ENCODE results near the gene ATP5PD.
A peak's percentile ranks its signal among the peaks of the same experiment; 100 is the strongest.

ATP5PD gene

DNA sequence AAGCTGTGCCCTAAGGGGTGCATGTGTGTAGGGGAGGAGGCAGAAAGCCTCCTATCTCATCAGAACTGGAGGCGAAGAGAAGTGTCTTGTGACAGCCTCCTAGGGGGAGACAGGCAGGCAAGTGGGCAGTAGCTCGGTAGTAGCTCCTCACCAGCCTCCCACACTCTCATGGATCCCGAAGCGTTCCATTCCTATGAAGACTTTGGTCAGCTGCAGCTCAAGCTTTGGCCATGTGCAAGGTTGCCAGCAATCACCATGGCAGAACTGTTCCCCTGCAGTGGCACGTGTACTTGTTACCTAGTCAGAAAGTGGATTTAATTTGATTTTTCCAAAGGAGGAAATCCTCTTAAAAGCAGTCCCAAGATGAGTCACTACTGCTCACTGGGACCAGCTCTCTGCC, 27.6 kb downstream of the ATP5PD start:
- no peak overlapping the region for H3K9ac ChIP-seq (ENCODE audit: low read length)
- H3K9me3 ChIP-seq (replicated peaks; ENCODE audit: insufficient read depth, low read length) = no peaks in the 10 kb centered on the region
- H3K4me3 ChIP-seq (ENCODE audit: low read length) = no peak overlapping the region
- no peak overlapping the region for H2AFZ ChIP-seq (ENCODE audit: low read length)
- H3K27ac ChIP-seq (ENCODE audit: low read length) = no peak overlapping the region
- no peaks in the 10 kb centered on the region for H4K20me1 ChIP-seq (ENCODE audit: insufficient read depth, low read length)
- H3K4me1 ChIP-seq (ENCODE audit: low read length) = no peaks in the 10 kb centered on the region
- TF ChIP-seq, protein P1, sequence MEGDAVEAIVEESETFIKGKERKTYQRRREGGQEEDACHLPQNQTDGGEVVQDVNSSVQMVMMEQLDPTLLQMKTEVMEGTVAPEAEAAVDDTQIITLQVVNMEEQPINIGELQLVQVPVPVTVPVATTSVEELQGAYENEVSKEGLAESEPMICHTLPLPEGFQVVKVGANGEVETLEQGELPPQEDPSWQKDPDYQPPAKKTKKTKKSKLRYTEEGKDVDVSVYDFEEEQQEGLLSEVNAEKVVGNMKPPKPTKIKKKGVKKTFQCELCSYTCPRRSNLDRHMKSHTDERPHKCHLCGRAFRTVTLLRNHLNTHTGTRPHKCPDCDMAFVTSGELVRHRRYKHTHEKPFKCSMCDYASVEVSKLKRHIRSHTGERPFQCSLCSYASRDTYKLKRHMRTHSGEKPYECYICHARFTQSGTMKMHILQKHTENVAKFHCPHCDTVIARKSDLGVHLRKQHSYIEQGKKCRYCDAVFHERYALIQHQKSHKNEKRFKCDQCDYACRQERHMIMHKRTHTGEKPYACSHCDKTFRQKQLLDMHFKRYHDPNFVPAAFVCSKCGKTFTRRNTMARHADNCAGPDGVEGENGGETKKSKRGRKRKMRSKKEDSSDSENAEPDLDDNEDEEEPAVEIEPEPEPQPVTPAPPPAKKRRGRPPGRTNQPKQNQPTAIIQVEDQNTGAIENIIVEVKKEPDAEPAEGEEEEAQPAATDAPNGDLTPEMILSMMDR (IDR thresholded peaks at IDR 0.05; ENCODE audit: low read length) = no peak
- TF ChIP-seq EZH2phosphoT487 (IDR thresholded peaks at IDR 0.05; ENCODE audit: low read length) = no peak
- TF ChIP-seq EZH2 (optimal IDR thresholded peaks at IDR 0.05; ENCODE audit: low read depth, low read length) = no peak
- H3F3A ChIP-seq (ENCODE audit: insufficient read depth, low read length) = no peaks in the 10 kb centered on the region
- no peak overlapping the region for H3K4me2 ChIP-seq (ENCODE audit: low read depth, low read length)
- H3K27me3 ChIP-seq (replicated peaks; ENCODE audit: insufficient read depth, low read length) = no peaks in the 10 kb centered on the region
- H3K79me2 ChIP-seq (ENCODE audit: low read length) = peaks cover 14% of the 10 kb centered on the region
- no peaks in the 10 kb centered on the region for H3K9me2 ChIP-seq (replicated peaks; ENCODE audit: insufficient read depth, low read length)
- DNase-seq = no peak
- H3K36me3 ChIP-seq (replicated peaks; ENCODE audit: insufficient read depth, low read length) = peaks cover 6% of the 10 kb centered on the region

DNA sequence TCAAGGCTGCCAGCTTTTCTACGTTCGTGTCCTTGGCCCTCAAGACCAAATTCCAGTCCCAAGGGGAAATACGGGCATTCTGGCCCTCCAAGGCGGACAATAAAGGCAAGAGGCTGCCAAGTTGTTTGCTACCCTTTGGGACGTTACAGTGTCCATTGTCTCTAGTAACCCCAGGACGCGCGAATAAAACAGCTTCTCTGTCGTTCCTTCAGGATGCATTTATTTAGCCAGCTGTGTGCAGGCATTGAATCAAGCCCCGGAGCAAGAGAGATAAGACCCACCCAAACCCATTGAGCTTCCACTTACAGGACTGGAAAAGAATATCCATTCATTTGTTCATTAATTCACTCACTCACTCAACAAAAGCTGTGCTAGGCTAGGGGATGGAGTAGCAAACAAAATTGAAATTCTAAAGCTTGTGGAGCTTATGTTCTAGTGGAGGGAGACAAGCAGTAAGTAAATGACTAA, 33.6 kb downstream of the ATP5PD start:
- peaks cover 29% of the 10 kb centered on the region for H3K79me2 ChIP-seq (ENCODE audit: low read length)
- H3K27ac ChIP-seq (ENCODE audit: low read length) = no peak overlapping the region; the same call in 1 of the 2 replicates
- no peak for DNase-seq
- peaks cover 14% of the 10 kb centered on the region for H3K27me3 ChIP-seq (replicated peaks; ENCODE audit: insufficient read depth, low read length)
- H2AFZ ChIP-seq (ENCODE audit: low read length) = peak overlapping the region; percentile 71
- no peak for TF ChIP-seq EZH2phosphoT487 (IDR thresholded peaks at IDR 0.05; ENCODE audit: low read length)
- TF ChIP-seq, protein P1 (IDR thresholded peaks at IDR 0.05; ENCODE audit: low read length) = no peak
- no peak for TF ChIP-seq EZH2 (optimal IDR thresholded peaks at IDR 0.05; ENCODE audit: low read depth, low read length)
- H4K20me1 ChIP-seq (ENCODE audit: insufficient read depth, low read length) = no peaks in the 10 kb centered on the region
- peaks cover 8% of the 10 kb centered on the region for H3K4me1 ChIP-seq (ENCODE audit: low read length)
- peak overlapping the region; percentile 93 for H3K4me3 ChIP-seq (ENCODE audit: low read length)
- H3K9me3 ChIP-seq (replicated peaks; ENCODE audit: insufficient read depth, low read length) = no peaks in the 10 kb centered on the region
- H3K4me2 ChIP-seq (ENCODE audit: low read depth, low read length) = peak overlapping the region; percentile 91
- H3F3A ChIP-seq (ENCODE audit: insufficient read depth, low read length) = no peaks in the 10 kb centered on the region
- no peaks in the 10 kb centered on the region for H3K9me2 ChIP-seq (replicated peaks; ENCODE audit: insufficient read depth, low read length)
- H3K9ac ChIP-seq (ENCODE audit: low read length) = peak overlapping the region; percentile 79
- no peaks in the 10 kb centered on the region for H3K36me3 ChIP-seq (replicated peaks; ENCODE audit: insufficient read depth, low read length)

DNA sequence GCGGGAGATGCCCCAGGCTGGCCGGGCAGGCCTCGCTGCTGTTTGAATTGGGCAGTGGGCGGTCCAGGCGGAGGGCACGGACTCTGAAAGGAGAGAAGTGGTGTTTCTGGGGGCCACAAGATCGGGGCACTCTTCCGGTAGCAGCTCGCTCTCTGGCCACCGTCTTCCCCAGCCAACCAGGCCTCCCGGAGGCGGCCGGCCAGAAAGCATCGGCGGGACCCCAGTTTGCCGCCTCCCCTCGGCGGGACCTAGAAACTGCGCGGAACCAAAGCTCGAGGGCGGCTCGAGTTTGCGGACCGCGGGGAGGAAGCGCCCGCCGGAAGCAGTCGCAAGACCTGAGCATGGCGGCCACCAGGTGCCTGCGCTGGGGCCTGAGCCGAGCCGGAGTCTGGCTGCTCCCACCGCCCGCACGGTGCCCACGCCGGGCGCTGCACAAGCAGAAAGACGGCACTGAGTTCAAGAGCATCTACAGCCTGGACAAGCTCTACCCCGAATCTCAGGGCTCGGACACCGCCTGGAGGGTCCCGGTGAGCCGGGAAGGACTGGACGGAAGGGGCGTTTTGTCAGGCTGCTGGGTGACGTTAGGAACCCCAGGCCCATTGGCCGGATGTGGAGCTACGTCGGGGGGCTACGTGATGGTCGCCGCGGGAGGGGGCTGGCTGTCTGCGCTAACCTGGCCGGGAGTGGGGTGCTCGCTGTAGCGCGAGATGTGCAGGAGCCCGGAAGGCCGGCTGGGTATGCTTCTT, 34.2 kb downstream of the ATP5PD start, which contains the start of gene MRPL58:
Gene MRPL58, plus strand, starts transcription at position 325 of the 746 bp plus-strand sequence. Its CDS starts 17 bp downstream, at position 342.
- H3K27ac ChIP-seq (ENCODE audit: low read length) = no peak within 1 kb of the TSS; the same call in 1 of the 2 replicates
- H3K9me3 ChIP-seq (replicated peaks; ENCODE audit: insufficient read depth, low read length) = no peaks in the 10 kb centered on the region
- H2AFZ ChIP-seq (ENCODE audit: low read length) = peak within 1 kb of the TSS; percentile 71
- DNase-seq = peak; percentile 85
- peaks cover 29% of the 10 kb centered on the region for H3K79me2 ChIP-seq (ENCODE audit: low read length)
- peak within 1 kb of the TSS; percentile 79 for H3K9ac ChIP-seq (ENCODE audit: low read length)
- no peaks in the 10 kb centered on the region for H4K20me1 ChIP-seq (ENCODE audit: insufficient read depth, low read length)
- no peaks in the 10 kb centered on the region for H3K9me2 ChIP-seq (replicated peaks; ENCODE audit: insufficient read depth, low read length)
- peak within 1 kb of the TSS; percentile 93 for H3K4me3 ChIP-seq (ENCODE audit: low read length)
- TF ChIP-seq, protein P1 (IDR thresholded peaks at IDR 0.05; ENCODE audit: low read length) = peak; percentile 27; the same call in 1 of the 2 replicates
- no peak for TF ChIP-seq EZH2 (optimal IDR thresholded peaks at IDR 0.05; ENCODE audit: low read depth, low read length)
- H3K4me2 ChIP-seq (ENCODE audit: low read depth, low read length) = peak within 1 kb of the TSS; percentile 91
- H3K36me3 ChIP-seq (replicated peaks; ENCODE audit: insufficient read depth, low read length) = no peaks in the 10 kb centered on the region
- peaks cover 8% of the 10 kb centered on the region for H3K4me1 ChIP-seq (ENCODE audit: low read length)
- H3F3A ChIP-seq (ENCODE audit: insufficient read depth, low read length) = no peaks in the 10 kb centered on the region
- H3K27me3 ChIP-seq (replicated peaks; ENCODE audit: insufficient read depth, low read length) = peaks cover 20% of the 10 kb centered on the region
